Omental fat pad (tissue), 4 donors: ENCODE measurements around the gene AAMDC. TPM values are rescaled to one million over a fixed set of nuclear protein-coding genes. Genes with fewer than 3 reads are reported as not detected.
"Not testable (repeated sequence)": the region's sequence is repeated elsewhere in the genome, so short reads cannot be mapped to it uniquely, and the experiment has no call there.

Experiments used
- ATAC-seq: fragments of 150-250 bp; one replicate; pipeline ENCODE4 v1.9.1; 2016; ENCODE audit warnings: mild to moderate bottlenecking, moderate library complexity; ENCODE audit not compliant: low FRiP score
- DNase-seq: peaks from one replicate; pipeline ENCODE4 v3.0.0-alpha.2; 2019; ENCODE audit warnings: low spot score
- CTCF ChIP-seq, 3 donors: fragments of 450-650 bp; IDR thresholded peaks; one replicate each; pipeline ENCODE4 v1.5.1; 2016 to 2017; ENCODE audit warnings: antibody characterized with exemption in 3 of 3, mild to moderate bottlenecking in 3 of 3, moderate library complexity in 2 of 3
- total RNA-seq, 4 donors: library from RNA; depleted of rRNA; stranded (reverse); fragments of >200 nt; gene quantifications; one replicate each; pipeline ENCODE4 v1.1.0, GENCODE V29; 2016

AAMDC gene
- total RNA-seq, 4 donors from 2014 or later, result 10.4 to 47.6 (median 37.7) TPM

DNA sequence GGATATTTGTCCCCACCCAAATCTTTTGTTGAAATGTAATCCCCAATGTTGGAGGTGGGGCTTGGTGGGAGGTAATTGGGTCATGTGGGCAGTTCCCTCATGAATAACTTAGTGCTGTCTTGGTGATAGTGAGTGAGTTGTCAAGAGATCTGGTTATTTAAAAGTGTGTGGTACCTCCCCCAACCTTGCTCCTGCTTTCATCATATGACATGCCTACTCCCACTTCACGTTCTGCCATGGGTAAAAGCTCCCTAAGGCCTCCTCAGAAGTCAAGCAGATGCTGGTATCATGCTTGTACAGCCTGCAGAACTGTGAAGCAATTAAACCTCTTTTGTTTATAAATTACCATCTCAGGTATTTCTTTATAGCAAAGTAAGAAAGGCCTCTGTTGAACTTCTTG is 30.6 kb downstream of the AAMDC start:
- TF ChIP-seq CTCF (IDR thresholded peaks at IDR 0.05), result no peak
- DNase-seq (no peak), ATAC-seq (no peak)

DNA sequence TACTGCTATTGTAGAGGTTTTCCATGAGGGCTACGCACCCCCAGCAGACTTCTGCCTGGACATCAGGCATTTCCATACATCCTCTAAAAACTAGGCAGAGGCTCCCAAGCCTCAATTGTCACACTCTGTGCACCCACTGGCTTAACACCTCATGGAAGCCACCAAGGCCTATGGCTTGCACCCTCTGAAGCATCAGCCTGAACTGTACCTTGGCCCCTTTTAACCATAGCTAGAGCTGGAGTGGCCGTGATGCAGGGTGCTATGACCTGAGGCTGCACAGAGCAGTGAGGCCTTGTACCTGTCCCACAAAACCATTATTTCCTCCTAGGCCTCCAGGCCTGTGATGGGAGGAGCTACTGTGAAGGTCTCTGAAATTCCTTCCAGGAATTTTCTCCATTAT is 33.9 kb downstream of the AAMDC start:
- DNase-seq (no peak), ATAC-seq (no peak)
- TF ChIP-seq CTCF (IDR thresholded peaks at IDR 0.05), result no peak

DNA sequence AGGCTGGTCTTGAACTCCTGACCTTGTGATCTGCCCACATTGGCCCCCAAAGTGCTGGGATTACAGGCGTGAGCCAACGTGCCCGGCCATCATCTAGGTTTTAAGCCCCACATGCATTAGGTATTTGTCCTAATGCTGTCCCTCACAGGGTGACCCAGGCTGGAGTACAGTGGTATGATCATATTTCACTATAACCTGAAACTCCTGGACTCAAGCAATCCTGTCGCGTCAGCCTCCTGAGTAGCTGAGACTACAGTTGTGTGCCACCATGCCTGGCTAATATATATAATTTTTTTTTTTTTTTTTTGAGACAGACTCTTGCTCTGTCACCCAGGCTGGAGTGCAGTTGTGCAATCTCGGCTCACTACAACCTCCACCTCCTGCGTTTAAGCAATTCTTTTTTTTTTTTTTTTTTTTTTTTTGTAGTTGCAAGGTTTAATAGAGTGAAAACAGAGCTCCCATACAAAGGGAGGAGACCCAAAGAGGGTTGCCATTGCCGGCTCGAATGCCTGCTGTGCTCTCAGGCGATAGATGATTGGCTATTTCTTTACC is 37.0 kb downstream of the AAMDC start:
- ATAC-seq, DNase-seq: not testable (repeated sequence)

- ATAC-seq, DNase-seq: not testable (repeated sequence)
Measured at GRCh38 chr11:77861444-77861843, 40.5 kb downstream of the AAMDC start.

GRCh38 chr11:77865805-77866204 is 44.9 kb downstream of the AAMDC start:
- no peak for DNase-seq
- ATAC-seq, result peak; percentile 48
- TF ChIP-seq CTCF (IDR thresholded peaks at IDR 0.05), result no peak

DNA sequence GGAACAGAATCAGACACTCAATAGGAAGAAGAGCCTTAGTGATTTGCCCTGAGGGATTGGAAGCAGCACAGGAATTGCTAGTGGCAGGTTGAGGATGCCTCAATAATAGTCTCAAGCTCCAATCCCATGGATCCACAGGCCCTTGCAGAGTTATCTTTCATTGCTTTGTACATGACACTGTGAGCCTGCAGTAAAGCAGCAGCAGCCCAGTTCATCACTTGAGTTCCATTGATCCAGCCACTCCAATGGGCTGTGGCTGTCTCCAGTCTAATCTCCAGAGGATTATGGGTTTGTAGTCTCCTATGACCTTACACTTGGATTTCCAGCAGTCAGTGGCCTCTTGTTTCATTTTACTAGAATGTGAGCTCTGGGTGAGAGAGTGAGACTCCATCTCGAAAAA is 45.4 kb downstream of the AAMDC start:
- DNase-seq (no peak), ATAC-seq (no peak)
- no peak for TF ChIP-seq CTCF (IDR thresholded peaks at IDR 0.05)

DNA sequence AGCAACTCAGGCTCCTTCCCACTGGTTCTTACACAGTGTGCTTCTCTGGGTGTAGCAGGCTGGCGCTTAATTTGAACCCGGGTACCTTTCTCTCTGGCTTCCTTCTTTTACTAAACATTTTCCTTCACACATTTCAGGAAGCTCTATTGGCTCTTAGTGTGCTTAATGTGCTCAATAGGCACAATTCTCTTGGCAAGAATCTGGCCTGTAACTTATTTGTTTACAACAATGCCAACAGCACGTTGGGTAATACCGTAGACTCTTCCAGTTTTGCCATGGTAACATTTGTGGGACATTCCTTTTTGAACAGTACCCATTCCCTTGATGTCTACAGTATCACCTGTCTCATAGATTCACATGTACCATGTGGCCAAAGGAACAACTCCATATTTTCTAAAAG is 47.8 kb downstream of the AAMDC start:
- TF ChIP-seq CTCF (IDR thresholded peaks at IDR 0.05), result no peak
- no peak for ATAC-seq
- no peak for DNase-seq

DNA sequence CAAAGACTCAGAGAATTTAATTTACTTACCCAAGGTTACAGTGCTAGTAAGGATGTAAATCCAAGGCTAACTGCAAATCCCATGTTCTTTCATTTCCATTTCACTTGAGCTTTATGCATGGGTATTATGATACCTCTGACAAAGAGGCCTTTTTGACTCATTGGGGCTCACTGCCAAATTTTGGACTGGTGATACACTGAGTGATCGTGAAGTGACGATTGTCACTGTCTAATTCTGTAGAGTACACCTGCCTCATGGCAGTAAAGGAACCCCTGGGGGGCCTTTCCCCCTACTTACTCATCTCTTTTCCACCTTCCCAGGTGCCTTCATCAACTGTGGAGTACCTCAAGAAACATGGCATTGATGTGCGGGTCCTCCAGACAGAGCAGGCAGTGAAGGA is 50.9 kb downstream of the AAMDC start:
- ATAC-seq, result no peak
- no peak for DNase-seq
- no peak for TF ChIP-seq CTCF (IDR thresholded peaks at IDR 0.05)
